ENCODE data around the gene TEX13B. TPM values are rescaled to one million over a fixed set of nuclear protein-coding genes. Genes with fewer than 3 reads are reported as not detected.

TEX13B gene
- polyA plus RNA-seq, 1 donor from 2014 or later, result not detected

- Histone ChIP-seq H3K27ac (ENCODE audit: low read length) (no peak overlapping the region), H3K27me3 (ENCODE audit: insufficient read depth, low read depth, low read length) (no peaks in the 10 kb centered on the region), H2AFZ (ENCODE audit: low read depth, low read length) (no peak overlapping the region), H3K9ac (ENCODE audit: low read length) (no peak overlapping the region), H3F3A (ENCODE audit: insufficient read depth, low read length, poor library complexity, severe bottlenecking) (no peaks in the 10 kb centered on the region), H3K4me2 (ENCODE audit: low read length) (no peak overlapping the region), H4K20me1 (ENCODE audit: insufficient read depth) (no peaks in the 10 kb centered on the region), H3K4me3 (ENCODE audit: low read length) (no peak overlapping the region), H3K79me2 (replicated peaks; ENCODE audit: insufficient read depth, low read length) (no peaks in the 10 kb centered on the region), H3K9me2 (ENCODE audit: insufficient read depth, low read length) (no peaks in the 10 kb centered on the region), H3K36me3 (ENCODE audit: insufficient read depth, low read length) (no peaks in the 10 kb centered on the region), H3K9me3 (ENCODE audit: low read length) (no peaks in the 10 kb centered on the region)
- TF ChIP-seq TAF1 (IDR thresholded peaks at IDR 0.05; ENCODE audit: low read depth) (no peak), MXI1 (conservative IDR thresholded peaks at IDR 0.05; ENCODE audit: poor library complexity, severe bottlenecking) (no peak), EP300 (conservative IDR thresholded peaks at IDR 0.05; ENCODE audit: poor library complexity, severe bottlenecking) (no peak), RAD21 (conservative IDR thresholded peaks at IDR 0.05) (no peak)
Observed at GRCh38 chrX:107935664-107936433, 46.3 kb downstream of the TEX13B start.

GRCh38 chrX:107935200-107935599, 47.0 kb downstream of the TEX13B start:
- Histone ChIP-seq H3K27me3 (ENCODE audit: insufficient read depth, low read depth, low read length) (no peaks in the 10 kb centered on the region), H3K4me2 (ENCODE audit: low read length) (no peak overlapping the region), H3K9ac (ENCODE audit: low read length) (no peak overlapping the region), H3K36me3 (ENCODE audit: insufficient read depth, low read length) (no peaks in the 10 kb centered on the region), H2AFZ (ENCODE audit: low read depth, low read length) (no peak overlapping the region), H3F3A (ENCODE audit: insufficient read depth, low read length, poor library complexity, severe bottlenecking) (no peaks in the 10 kb centered on the region), H3K79me2 (replicated peaks; ENCODE audit: insufficient read depth, low read length) (no peaks in the 10 kb centered on the region), H4K20me1 (ENCODE audit: insufficient read depth) (no peaks in the 10 kb centered on the region), H3K9me3 (ENCODE audit: low read length) (no peaks in the 10 kb centered on the region), H3K4me3 (ENCODE audit: low read length) (no peak overlapping the region), H3K27ac (ENCODE audit: low read length) (no peak overlapping the region), H3K9me2 (ENCODE audit: insufficient read depth, low read length) (no peaks in the 10 kb centered on the region)
- no peak for TF ChIP-seq POLR2AphosphoS5 (IDR thresholded peaks at IDR 0.05)
- TF ChIP-seq REST (IDR thresholded peaks at IDR 0.05; ENCODE audit: borderline replicate concordance), result no peak
- no peak for TF ChIP-seq MXI1 (conservative IDR thresholded peaks at IDR 0.05; ENCODE audit: poor library complexity, severe bottlenecking)
- no peak for TF ChIP-seq SMC3 (conservative IDR thresholded peaks at IDR 0.05; ENCODE audit: poor library complexity)
- TF ChIP-seq RAD21 (conservative IDR thresholded peaks at IDR 0.05), result no peak
- no peak for TF ChIP-seq EP300 (conservative IDR thresholded peaks at IDR 0.05; ENCODE audit: poor library complexity, severe bottlenecking)

DNA sequence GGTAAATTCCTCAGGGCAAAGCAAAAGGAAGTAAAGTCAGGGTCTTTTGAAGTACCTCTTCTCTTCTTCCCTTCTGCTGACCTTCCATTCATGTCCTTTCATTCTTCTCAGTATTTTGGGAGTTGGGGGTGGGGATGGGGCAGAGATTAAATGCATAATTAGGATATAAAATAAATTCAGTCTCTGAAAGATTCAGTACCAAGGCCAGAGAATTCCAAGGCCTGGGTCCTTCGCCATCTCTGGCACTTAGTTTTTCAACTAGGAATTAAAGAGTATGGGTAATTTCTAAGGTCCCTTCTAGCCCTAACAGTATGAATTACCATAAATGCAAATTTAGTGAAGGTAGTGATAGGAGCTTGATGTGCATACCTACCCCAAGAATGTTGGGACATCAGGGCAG, 47.9 kb downstream of the TEX13B start:
- Histone ChIP-seq H3F3A (ENCODE audit: insufficient read depth, low read length, poor library complexity, severe bottlenecking) (no peaks in the 10 kb centered on the region), H3K4me3 (ENCODE audit: low read length) (no peak overlapping the region), H3K9me3 (ENCODE audit: low read length) (no peaks in the 10 kb centered on the region), H3K9me2 (ENCODE audit: insufficient read depth, low read length) (no peaks in the 10 kb centered on the region), H3K4me2 (ENCODE audit: low read length) (no peak overlapping the region), H3K36me3 (ENCODE audit: insufficient read depth, low read length) (no peaks in the 10 kb centered on the region), H3K79me2 (replicated peaks; ENCODE audit: insufficient read depth, low read length) (no peaks in the 10 kb centered on the region), H3K9ac (ENCODE audit: low read length) (no peak overlapping the region), H3K27me3 (ENCODE audit: insufficient read depth, low read depth, low read length) (no peaks in the 10 kb centered on the region), H4K20me1 (ENCODE audit: insufficient read depth) (no peaks in the 10 kb centered on the region), H3K27ac (ENCODE audit: low read length) (no peak overlapping the region), H2AFZ (ENCODE audit: low read depth, low read length) (no peak overlapping the region)
- TF ChIP-seq MXI1 (conservative IDR thresholded peaks at IDR 0.05; ENCODE audit: poor library complexity, severe bottlenecking) (no peak), REST (IDR thresholded peaks at IDR 0.05; ENCODE audit: borderline replicate concordance) (no peak), EZH2 (IDR thresholded peaks at IDR 0.05; ENCODE audit: borderline replicate concordance, insufficient read depth, low read length, poor library complexity, severe bottlenecking) (no peak), RAD21 (conservative IDR thresholded peaks at IDR 0.05) (no peak), EP300 (conservative IDR thresholded peaks at IDR 0.05; ENCODE audit: poor library complexity, severe bottlenecking) (no peak), POLR2AphosphoS5 (IDR thresholded peaks at IDR 0.05) (no peak), CTCF (IDR thresholded peaks at IDR 0.05; ENCODE audit: poor library complexity, severe bottlenecking) (no peak), TAF1 (IDR thresholded peaks at IDR 0.05; ENCODE audit: low read depth) (no peak), SMC3 (conservative IDR thresholded peaks at IDR 0.05; ENCODE audit: poor library complexity) (no peak)
